ENCODE results near the gene SLC5A10.

GRCh38 chr17:19018600-19018950, 66.6 kb downstream of the SLC5A10 start:
- TF ChIP-seq CTCF (IDR thresholded peaks at IDR 0.05) (no peak), POLR2A (IDR thresholded peaks at IDR 0.05; ENCODE audit: low read depth) (no peak)

All from esophagus muscularis mucosa (tissue), 3 donors.